HG03025 (cell line): ENCODE measurements around the gene MMP24.
"Not testable (repeated sequence)": the region's sequence is repeated elsewhere in the genome, so short reads cannot be mapped to it uniquely, and the experiment has no call there.

Source experiments
- ATAC-seq: cut with Tn5 transposase; IDR thresholded peaks from one replicate; pipeline ENCODE4 v1.9.1; 2021; ENCODE audit warnings: mild to moderate bottlenecking, moderate library complexity; ENCODE audit not compliant: unreplicated experiment, low FRiP score

MMP24 gene

DNA sequence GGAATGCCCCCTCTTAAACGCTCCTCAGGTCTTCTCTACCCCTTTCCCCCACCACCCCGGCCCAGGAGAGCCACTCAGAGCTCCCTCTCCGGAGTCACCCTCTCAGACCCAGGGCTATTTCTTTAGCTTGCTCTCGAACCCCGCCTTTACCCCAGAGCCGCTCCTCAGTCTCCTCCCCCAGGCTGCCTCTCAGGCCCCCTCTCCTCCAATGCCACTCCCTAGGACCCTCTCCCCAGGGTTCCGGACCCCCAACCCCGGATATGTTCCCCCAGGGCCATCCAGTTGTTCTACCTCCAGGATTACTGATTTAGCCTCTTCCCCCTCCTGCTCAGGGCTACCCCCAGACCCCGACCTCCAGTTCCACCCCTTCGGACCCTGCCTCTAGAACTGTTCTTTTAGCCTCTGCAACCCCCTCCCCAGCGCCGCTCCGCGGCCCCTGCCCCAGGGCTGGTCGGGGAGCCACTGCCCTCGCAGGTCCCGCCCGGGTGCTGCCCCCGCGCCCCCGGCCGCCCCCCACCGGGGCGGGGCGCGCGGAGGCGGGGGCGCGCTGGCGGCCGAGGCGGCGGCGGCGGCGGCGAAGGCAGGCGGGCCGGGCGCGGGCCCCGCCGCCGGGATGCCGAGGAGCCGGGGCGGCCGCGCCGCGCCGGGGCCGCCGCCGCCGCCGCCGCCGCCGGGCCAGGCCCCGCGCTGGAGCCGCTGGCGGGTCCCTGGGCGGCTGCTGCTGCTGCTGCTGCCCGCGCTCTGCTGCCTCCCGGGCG lies at the start of gene MMP24:
Gene MMP24 (plus strand): TSS at position 565 of the 758 bp plus-strand sequence. CDS start 49 bp downstream, at position 614.
- ATAC-seq: no peak

DNA sequence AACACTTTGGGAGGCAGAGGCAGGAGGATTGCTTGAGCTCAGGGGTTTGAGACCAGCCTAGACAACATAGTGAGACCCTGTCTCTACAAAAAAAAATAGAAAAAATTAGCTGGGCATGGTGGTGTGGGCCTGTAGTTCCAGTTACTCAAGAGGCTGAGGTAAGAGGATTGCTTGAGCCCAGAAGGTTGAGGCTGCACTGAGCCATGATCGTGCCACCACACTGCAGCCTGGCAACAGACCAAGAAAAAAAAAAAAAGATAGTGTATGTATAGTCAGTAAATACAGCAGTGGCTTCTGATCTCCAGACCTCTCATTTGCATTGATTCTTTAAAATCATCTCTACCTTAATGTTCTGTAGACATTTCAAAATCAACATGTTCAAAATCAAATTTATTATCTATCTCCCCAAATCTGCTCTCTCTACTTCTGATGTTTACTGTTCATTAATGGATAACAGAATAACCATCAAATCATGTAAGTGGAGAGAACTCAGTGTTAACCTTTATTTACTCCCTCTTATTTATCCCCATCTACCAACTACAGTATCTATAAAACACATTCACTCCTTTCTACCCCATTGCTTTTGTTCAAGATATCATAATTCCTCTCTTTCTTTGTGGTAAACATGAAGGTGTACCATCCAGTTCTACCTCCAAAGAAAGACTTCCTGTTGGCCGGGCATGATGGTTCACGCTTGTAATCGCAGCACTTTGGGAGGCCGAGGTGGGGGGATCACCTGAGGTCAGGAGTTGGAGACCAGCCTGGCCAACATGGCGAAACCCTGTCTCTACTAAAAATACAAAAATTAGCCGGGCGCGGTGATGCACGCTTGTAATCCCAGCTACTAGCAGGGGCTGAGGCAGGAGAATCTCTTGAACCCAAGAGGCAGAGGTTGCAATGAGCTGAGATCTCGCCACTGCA lies 46.9 kb upstream of the MMP24 start:
- no peak for ATAC-seq

- no peak for ATAC-seq
These were observed 46.2 kb upstream of the MMP24 start for GRCh38 chr20:35180266-35180665.

DNA sequence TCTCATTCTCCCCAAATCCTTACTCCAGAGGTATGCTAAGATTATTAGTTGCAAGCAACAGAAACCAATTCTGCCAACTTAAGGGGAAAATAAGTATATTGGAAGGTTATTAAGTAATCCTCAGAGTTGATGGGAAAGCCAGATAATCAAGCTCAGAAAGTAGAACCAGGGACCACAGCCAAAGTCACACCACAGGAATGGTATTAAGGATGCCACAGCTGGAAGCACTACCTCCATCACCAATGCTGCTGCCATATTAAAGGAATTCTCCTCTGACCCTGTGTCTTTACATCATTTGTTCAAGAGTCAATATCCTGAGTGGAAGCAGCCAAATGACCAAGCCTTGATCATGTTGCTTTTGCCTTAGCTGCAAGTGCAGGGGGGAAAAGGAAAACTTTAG lies 44.8 kb upstream of the MMP24 start:
- ATAC-seq: no peak

GRCh38 chr20:35186691-35187289 lies 39.7 kb upstream of the MMP24 start:
- not testable (repeated sequence) for ATAC-seq

GRCh38 chr20:35187584-35188190 lies 38.8 kb upstream of the MMP24 start:
- ATAC-seq: no peak

DNA sequence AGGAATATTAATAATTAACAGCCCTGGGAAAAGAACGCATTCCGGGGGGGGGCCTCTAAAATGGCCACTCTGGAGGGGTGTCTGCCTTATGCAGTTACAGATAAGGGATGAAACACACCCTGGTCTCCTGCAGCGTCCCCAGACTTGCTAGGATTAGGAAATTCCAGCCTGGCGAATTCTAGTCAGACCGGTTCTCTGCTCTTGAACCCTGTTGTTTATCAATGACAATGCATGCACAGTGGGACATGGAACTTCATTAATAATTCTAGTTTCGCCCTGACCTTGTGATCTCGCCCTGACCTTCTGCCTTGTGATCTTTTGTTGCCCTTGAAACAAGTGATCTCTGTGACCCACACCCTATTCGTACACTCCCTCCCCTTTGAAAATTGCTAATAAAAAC lies 37.3 kb upstream of the MMP24 start:
- not testable (repeated sequence) for ATAC-seq

GRCh38 chr20:35190556-35190955 lies 35.9 kb upstream of the MMP24 start:
- no peak for ATAC-seq

DNA sequence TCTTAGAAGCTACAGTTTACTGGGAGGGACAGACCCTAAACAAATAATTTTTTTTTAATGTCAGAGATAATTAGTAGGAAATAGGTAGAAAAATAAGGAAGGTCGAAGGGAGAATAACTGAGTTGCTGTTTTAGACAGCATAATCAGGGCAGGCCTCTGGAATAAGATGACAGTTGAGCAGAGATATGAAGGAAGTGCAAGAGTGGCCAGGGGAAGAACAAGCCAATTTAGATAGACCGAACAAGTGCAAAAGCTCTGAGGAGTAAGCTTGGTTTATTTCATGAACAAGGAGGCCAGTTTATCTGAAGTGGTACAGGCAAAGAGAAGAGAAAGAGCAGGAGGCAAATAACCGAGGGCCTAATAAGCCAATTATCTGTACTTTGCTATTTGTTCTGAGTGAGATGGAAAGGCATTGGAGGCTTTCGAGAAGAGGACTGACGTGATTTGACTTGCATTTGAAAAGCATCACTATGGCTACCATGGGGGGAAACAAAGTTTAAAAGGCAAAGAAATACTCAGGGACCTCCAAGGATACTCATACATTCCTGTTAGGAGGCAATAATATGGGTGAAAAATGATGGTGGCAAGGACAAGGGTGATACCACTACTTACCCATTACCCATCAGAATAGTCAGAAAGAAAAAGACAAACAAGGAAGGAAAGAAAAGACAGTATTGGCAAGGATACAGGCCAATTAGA lies 34.9 kb upstream of the MMP24 start:
- ATAC-seq: no peak

DNA sequence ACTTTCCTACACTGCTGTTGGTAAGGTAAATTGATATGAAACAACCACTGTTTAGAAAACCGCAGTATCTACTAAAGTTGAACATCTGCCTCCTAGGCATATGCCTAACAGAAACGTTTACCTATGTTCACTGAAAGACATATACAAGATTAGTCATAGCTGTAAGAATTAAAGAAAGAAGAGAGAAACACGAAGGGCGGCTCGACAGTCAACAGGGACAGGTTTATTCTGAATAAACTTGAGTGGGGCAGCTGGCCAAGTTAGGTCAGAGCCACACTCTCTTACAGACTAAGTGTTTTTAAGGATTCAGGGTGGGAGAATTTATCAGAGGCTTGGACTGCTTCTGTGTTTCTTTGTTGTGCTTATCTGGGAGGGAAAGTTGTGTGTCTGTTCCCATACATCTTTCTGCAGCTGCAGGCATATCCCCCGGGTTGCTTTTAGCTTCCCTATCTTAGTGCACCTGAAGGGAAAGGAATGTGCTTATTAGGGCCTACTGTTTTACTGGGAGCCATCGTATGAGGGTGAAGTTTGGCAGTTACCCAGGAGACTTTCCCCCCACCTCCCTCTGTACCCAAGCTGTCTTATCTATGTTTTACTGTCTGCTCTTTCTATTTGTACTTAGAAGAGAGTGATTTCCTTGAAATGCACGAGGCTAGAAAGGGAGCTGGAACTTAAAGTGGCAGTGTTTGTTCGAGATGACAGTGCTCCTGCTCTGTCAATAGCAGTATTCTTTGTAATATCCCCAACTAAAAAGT lies 34.2 kb upstream of the MMP24 start:
- no peak for ATAC-seq

DNA sequence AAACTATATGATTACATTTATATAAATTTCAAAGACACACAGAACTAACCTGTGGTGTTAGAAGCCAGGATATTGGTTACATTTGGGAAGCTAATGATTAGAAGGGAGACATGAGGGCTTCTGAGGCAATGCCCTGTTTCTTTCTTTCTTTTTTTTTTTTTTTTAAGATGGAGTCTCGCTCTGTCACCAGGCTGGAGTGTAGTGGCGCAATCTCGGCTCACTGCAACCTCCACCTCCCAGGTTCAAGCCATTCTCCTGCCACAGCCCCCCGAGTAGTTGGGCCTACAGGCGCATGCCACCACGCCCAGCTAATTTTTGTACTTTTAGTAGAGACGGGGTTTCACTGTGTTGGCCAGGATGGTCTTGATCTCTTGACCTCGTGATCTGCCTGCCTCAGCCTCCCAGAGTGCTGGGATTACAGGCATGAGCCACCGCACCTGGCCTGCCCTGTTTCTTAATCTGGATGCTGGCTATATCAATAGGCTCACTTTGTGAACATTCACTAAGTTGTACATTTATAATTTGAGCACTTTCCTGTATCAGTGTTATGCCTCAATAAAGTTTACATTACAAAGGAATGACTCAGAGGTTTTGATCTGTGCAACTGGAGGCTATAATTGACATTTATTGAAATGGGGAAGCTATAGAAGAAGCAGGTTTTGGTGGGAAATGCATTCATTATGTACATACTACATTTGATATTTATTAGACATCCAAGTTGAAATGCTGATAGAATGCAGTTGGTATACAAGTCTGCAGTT lies 33.3 kb upstream of the MMP24 start:
- ATAC-seq: not testable (repeated sequence)

DNA sequence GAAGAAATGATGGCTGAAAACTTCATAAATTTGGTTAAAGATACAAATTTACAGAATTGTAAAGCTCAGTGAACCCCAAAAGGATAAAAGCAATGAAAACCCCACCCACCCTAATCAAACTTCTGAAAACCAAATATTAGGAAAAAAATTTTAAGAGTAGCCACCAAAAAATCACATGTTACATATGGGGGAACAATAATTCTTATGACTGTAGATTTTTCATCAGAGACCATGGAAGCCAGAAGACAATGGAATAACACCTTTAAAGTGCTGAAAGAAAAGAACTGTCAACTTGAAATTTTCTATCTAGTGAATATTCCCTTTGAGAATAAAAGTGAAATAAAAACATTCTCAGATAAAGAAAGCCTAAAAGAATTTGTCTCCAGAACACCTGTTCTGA lies 30.2 kb upstream of the MMP24 start:
- no peak for ATAC-seq

DNA sequence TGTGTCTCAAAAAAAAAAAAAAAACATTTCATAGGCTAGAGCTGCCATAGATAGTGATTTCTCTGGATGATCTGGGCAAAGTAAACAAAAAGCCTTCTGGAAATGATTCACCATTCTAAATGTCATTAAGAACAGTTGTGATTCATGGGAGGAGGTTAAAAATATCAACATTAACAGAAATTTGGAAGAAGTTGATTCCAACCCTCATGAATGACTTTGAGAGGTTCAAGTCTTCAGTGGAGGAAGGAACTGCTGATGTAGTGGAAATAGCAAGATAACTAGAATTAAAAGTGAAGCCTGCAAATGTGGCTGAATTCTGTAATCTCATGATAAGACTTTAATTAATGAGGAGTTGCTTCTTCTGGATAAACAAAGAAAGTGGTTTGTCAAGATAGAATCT lies 26.8 kb upstream of the MMP24 start:
- no peak for ATAC-seq

- no peak for ATAC-seq
These were observed 26.2 kb upstream of the MMP24 start for GRCh38 chr20:35200267-35200666.

DNA sequence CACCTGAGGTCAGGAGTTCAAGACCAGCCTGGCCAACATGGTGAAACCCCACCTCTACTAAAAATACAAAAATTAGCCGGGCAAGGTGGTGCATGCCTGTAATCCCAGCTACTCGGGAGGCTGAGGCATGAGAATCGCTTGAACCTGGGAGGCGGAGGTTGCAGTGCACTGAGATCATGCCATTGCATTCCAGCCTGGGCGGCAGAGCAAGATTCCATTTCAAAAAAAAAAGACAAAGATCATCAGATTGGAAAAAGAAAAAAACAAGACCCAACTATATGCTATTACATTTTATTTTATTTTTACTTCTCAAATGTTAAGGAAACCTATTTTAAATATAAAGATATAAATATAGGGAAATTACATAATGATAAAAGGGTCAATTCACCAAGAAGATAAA lies 25.0 kb upstream of the MMP24 start:
- not testable (repeated sequence) for ATAC-seq

- ATAC-seq: no peak
These were observed 19.7 kb upstream of the MMP24 start for GRCh38 chr20:35206802-35207201.

DNA sequence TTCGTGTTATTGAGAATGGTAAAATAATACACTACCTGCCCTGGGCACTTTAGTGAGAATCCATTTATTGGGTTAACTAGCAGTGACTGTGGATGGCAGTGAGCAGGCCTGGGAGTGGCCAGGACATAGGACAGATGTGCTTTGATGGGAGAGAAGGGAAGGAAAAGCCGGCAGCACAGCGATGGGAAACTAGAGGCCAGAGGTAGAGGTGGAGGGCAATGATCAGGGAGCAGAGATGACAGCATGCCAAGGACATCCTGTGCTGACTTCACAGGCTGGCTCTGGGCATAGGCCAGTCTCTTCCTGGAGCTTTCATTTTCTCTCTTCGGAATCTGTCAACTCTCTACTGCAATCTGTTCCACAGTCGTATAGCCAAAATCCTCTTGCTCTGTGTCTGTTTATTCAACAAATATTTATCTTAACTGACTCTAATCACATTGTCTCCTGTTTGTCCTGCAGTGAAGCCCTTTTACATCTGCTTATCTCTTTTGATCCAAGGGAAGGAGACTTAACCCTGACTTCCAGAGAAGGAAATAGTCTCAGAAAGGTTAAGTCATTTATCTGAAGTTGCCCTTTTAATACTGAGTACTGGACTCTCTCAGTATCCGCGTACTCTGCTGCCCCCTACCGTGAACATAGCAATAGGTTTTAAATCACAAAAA lies 18.4 kb upstream of the MMP24 start:
- no peak for ATAC-seq
